ENCODE data around the gene PFKFB4.

DNA sequence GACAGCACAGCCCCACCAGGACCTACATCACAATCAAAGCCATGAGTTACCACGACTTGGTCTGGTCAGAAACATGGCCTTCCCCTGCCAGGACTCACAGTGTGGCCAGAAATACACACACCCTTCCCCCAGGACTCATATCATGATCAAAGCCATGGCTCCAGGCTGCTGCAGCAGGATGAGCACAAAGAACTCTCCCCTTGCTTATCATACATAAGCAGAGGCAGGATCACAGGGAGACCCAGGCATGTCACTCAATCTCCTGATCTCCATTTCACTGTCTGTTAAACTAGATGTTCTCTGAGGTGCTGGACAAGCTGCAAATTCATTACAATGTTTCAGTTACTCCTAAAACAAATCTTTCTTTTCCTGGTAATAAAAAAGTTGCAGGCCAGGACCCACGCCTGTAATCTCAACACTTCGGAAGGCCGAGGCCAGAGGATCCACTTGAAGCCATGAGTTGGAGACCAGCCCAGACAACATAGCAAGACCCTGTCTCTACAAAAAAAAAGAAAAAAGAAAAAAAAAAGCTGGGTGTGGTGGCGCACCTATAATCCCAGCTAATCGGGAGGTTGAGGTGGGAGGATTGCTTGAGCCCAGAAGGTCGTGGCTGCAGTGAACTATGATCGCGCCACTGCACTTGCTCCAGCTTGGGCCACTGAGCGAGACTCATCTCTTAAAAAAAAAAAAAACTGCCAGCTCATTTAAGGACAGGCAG, 1.2 kb downstream of the PFKFB4 start:
- TF ChIP-seq, protein P1, sequence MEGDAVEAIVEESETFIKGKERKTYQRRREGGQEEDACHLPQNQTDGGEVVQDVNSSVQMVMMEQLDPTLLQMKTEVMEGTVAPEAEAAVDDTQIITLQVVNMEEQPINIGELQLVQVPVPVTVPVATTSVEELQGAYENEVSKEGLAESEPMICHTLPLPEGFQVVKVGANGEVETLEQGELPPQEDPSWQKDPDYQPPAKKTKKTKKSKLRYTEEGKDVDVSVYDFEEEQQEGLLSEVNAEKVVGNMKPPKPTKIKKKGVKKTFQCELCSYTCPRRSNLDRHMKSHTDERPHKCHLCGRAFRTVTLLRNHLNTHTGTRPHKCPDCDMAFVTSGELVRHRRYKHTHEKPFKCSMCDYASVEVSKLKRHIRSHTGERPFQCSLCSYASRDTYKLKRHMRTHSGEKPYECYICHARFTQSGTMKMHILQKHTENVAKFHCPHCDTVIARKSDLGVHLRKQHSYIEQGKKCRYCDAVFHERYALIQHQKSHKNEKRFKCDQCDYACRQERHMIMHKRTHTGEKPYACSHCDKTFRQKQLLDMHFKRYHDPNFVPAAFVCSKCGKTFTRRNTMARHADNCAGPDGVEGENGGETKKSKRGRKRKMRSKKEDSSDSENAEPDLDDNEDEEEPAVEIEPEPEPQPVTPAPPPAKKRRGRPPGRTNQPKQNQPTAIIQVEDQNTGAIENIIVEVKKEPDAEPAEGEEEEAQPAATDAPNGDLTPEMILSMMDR (IDR thresholded peaks at IDR 0.05), result no peak
- TF ChIP-seq POLR2A (IDR thresholded peaks at IDR 0.05), result no peak
